Activated CD4-positive, alpha-beta T cell treated with anti-CD3 and anti-CD28 coated beads for 24 hours (primary cell): ENCODE measurements around the gene CYP26A1.

Source experiments
- DNase-seq, 2 donors: peaks; one replicate each; pipeline ENCODE4 v3.0.0-alpha.2; 2020; ENCODE audit warnings: low read depth in 2 of 2

Gene CYP26A1

GRCh38 chr10:93064874-93065660 is 8.6 kb upstream of the CYP26A1 start:
- DNase-seq, result no peak

- DNase-seq, result no peak
Observed at GRCh38 chr10:93065675-93066543, 7.8 kb upstream of the CYP26A1 start.

- no peak for DNase-seq
Observed at GRCh38 chr10:93066544-93066913, 7.2 kb upstream of the CYP26A1 start.

- DNase-seq, result no peak
Observed at GRCh38 chr10:93067443-93068365, 6.0 kb upstream of the CYP26A1 start.

- no peak for DNase-seq
Observed at GRCh38 chr10:93068411-93069244, 5.1 kb upstream of the CYP26A1 start.

- DNase-seq, result no peak
Observed at GRCh38 chr10:93069245-93069561, 4.5 kb upstream of the CYP26A1 start.

- no peak for DNase-seq
Observed at GRCh38 chr10:93070378-93071176, 3.1 kb upstream of the CYP26A1 start.

- no peak for DNase-seq
Observed at GRCh38 chr10:93071177-93071472, 2.6 kb upstream of the CYP26A1 start.

GRCh38 chr10:93071674-93072224 is 1.9 kb upstream of the CYP26A1 start:
- DNase-seq, result no peak

GRCh38 chr10:93072225-93072712 is 1.4 kb upstream of the CYP26A1 start:
- DNase-seq, result no peak

- DNase-seq, result no peak
Observed at GRCh38 chr10:93072713-93073538, 767 bp upstream of the CYP26A1 start.

GRCh38 chr10:93074147-93074596 is 479 bp downstream of the CYP26A1 start:
- no peak for DNase-seq

GRCh38 chr10:93074597-93075368 is 1.1 kb downstream of the CYP26A1 start:
- DNase-seq, result no peak

GRCh38 chr10:93075369-93076221 is 1.9 kb downstream of the CYP26A1 start:
- DNase-seq, result no peak

- no peak for DNase-seq
Observed at GRCh38 chr10:93076871-93077270, 3.2 kb downstream of the CYP26A1 start.

GRCh38 chr10:93077860-93078337 is 4.2 kb downstream of the CYP26A1 start:
- no peak for DNase-seq

GRCh38 chr10:93079663-93080349 is 6.1 kb downstream of the CYP26A1 start:
- no peak for DNase-seq
